Neural cell (in vitro differentiated cells): Measurements from ENCODE around the gene GRM1. TPM values are rescaled to one million over a fixed set of nuclear protein-coding genes. Genes with fewer than 3 reads are reported as not detected.

ENCODE experiments used
- H2AFZ ChIP-seq: fragments of 200-600, 300-800 bp; sonication (generic), shearing (Covaris generic); 2 replicates; pipeline ENCODE4 v1.6.0; 2014; ENCODE audit warnings: low read depth, mild to moderate bottlenecking, antibody characterized with exemption, low read length, moderate library complexity
- H3F3A ChIP-seq: fragments of 200-600 bp; shearing (Covaris generic); 2 replicates; pipeline ENCODE4 v1.6.1; 2016; ENCODE audit warnings: mild to moderate bottlenecking, moderate library complexity, mixed read lengths, antibody characterized with exemption, low read length; ENCODE audit not compliant: insufficient read depth, poor library complexity, severe bottlenecking
- H3K27ac ChIP-seq: fragments of 200-600, 300-800 bp; sonication (generic), shearing (Covaris generic); 2 replicates; pipeline ENCODE4 v1.5.1; 2014; ENCODE audit warnings: mild to moderate bottlenecking, low read length, moderate library complexity
- H3K27me3 ChIP-seq: fragments of 300-800, 200-600 bp; sonication (generic), shearing (Covaris generic); 2 replicates; pipeline ENCODE4 v1.6.0; 2014; ENCODE audit warnings: mild to moderate bottlenecking, low read depth, low read length, moderate library complexity; ENCODE audit not compliant: insufficient read depth
- H3K36me3 ChIP-seq: fragments of 300-800, 200-600 bp; sonication (generic), shearing (Covaris generic); 2 replicates; pipeline ENCODE4 v1.5.1; 2014; ENCODE audit warnings: mild to moderate bottlenecking, antibody characterized with exemption, low read length, moderate library complexity; ENCODE audit not compliant: insufficient read depth
- H3K4me2 ChIP-seq: fragments of 300-800, 200-600 bp; sonication (generic), shearing (Covaris generic); 2 replicates; pipeline ENCODE4 v1.6.0; 2014; ENCODE audit warnings: mild to moderate bottlenecking, low read length
- H3K4me3 ChIP-seq: fragments of 300-800, 200-600 bp; sonication (generic), shearing (Covaris generic); 2 replicates; pipeline ENCODE4 v1.5.1; 2014; ENCODE audit warnings: mild to moderate bottlenecking, low read length, moderate library complexity
- H3K79me2 ChIP-seq: fragments of 200-600 bp; shearing (Covaris generic); replicated peaks from 2 replicates; pipeline ENCODE4 v1.6.0; 2014; ENCODE audit warnings: mild to moderate bottlenecking, low read length, moderate library complexity; ENCODE audit not compliant: insufficient read depth
- H3K9ac ChIP-seq: fragments of 300-800, 200-600 bp; sonication (generic), shearing (Covaris generic); 2 replicates; pipeline ENCODE4 v1.6.1; 2016; ENCODE audit warnings: mild to moderate bottlenecking, low read length, mixed read lengths
- H3K9me2 ChIP-seq: fragments of 200-600 bp; shearing (Covaris generic); 2 replicates; pipeline ENCODE4 v1.6.1; 2016; ENCODE audit warnings: mild to moderate bottlenecking, low read length, mixed read lengths; ENCODE audit not compliant: insufficient read depth
- H3K9me3 ChIP-seq: fragments of 200-600, 300-800 bp; sonication (generic), shearing (Covaris generic); 2 replicates; pipeline ENCODE4 v1.6.1; 2016; ENCODE audit warnings: mild to moderate bottlenecking, mixed run types, low read length, moderate library complexity, mixed read lengths
- H4K20me1 ChIP-seq: fragments of 200-600 bp; shearing (Covaris generic); 2 replicates; pipeline ENCODE4 v1.6.1; 2016; ENCODE audit warnings: mild to moderate bottlenecking, mixed run types; ENCODE audit not compliant: insufficient read depth
- CTCF ChIP-seq: fragments of 450-650 bp; IDR thresholded peaks from 2 replicates; pipeline ENCODE4 v1.5.1; 2014; ENCODE audit warnings: antibody characterized with exemption, mild to moderate bottlenecking, moderate library complexity; ENCODE audit not compliant: poor library complexity, severe bottlenecking
- EP300 ChIP-seq: fragments of 450-650 bp; conservative IDR thresholded peaks from 2 replicates; pipeline ENCODE4 v1.6.1; 2014; ENCODE audit warnings: antibody characterized with exemption, mild to moderate bottlenecking, moderate library complexity; ENCODE audit not compliant: poor library complexity, severe bottlenecking
- EZH2 ChIP-seq: fragments of 200-600, 300-800 bp; shearing (Covaris generic), sonication (generic); IDR thresholded peaks from 2 replicates; pipeline ENCODE4 v1.6.1; 2014; ENCODE audit warnings: antibody characterized with exemption, low read length, borderline replicate concordance, mild to moderate bottlenecking; ENCODE audit not compliant: insufficient read depth, poor library complexity, severe bottlenecking
- MXI1 ChIP-seq: fragments of 450-650 bp; conservative IDR thresholded peaks from 2 replicates; pipeline ENCODE4 v1.6.1; 2014; ENCODE audit warnings: antibody characterized with exemption, mild to moderate bottlenecking; ENCODE audit not compliant: poor library complexity, severe bottlenecking
- POLR2AphosphoS5 ChIP-seq: IDR thresholded peaks from 2 replicates; pipeline ENCODE4 v1.6.1; 2012
- RAD21 ChIP-seq: fragments of 450-650 bp; conservative IDR thresholded peaks from 2 replicates; pipeline ENCODE4 v1.6.1; 2014; ENCODE audit warnings: antibody characterized with exemption, mild to moderate bottlenecking, moderate library complexity
- REST ChIP-seq: IDR thresholded peaks from 2 replicates; pipeline ENCODE4 v1.6.1; 2012; ENCODE audit warnings: borderline replicate concordance
- SMC3 ChIP-seq: fragments of 450-650 bp; conservative IDR thresholded peaks from 2 replicates; pipeline ENCODE4 v1.6.1; 2014; ENCODE audit warnings: antibody characterized with exemption, mild to moderate bottlenecking, moderate library complexity; ENCODE audit not compliant: poor library complexity
- TAF1 ChIP-seq: IDR thresholded peaks from 2 replicates; pipeline ENCODE4 v1.6.1; 2012; ENCODE audit warnings: low read depth
- polyA plus RNA-seq: library from polyadenylated mRNA; depleted of rRNA; stranded (reverse); fragments of >200 nt; gene quantifications from 2 replicates; pipeline ENCODE4 v1.2.3, GENCODE V29; 2014

Gene GRM1
- polyA plus RNA-seq, 1 donor from 2014 or later, result 2.9 TPM

- H3K9me3 ChIP-seq, result no peaks in the 10 kb centered on the region
- H3K9me2 ChIP-seq, result no peaks in the 10 kb centered on the region
- no peak overlapping the region for H3K4me2 ChIP-seq
- H2AFZ ChIP-seq, result no peak overlapping the region
- no peaks in the 10 kb centered on the region for H3F3A ChIP-seq
- H4K20me1 ChIP-seq, result no peaks in the 10 kb centered on the region
- H3K9ac ChIP-seq, result no peak overlapping the region
- H3K4me3 ChIP-seq, result no peak overlapping the region
- no peak overlapping the region for H3K27ac ChIP-seq
- H3K79me2 ChIP-seq, result no peaks in the 10 kb centered on the region
- H3K27me3 ChIP-seq, result no peaks in the 10 kb centered on the region
- TF ChIP-seq EZH2 (no peak), MXI1 (no peak), SMC3 (no peak), TAF1 (no peak), EP300 (no peak), REST (no peak), RAD21 (no peak), POLR2AphosphoS5 (no peak), CTCF (no peak)
- no peaks in the 10 kb centered on the region for H3K36me3 ChIP-seq
Measured at GRCh38 chr6:146047371-146047770, 18.5 kb downstream of the GRM1 start.

GRCh38 chr6:146050168-146050567 is 21.3 kb downstream of the GRM1 start:
- no peak overlapping the region for H3K4me3 ChIP-seq
- no peaks in the 10 kb centered on the region for H3K36me3 ChIP-seq
- no peak for TF ChIP-seq RAD21
- TF ChIP-seq EZH2, result no peak
- no peak for TF ChIP-seq SMC3
- TF ChIP-seq EP300, result no peak
- TF ChIP-seq CTCF, result no peak
- no peak for TF ChIP-seq TAF1
- TF ChIP-seq MXI1, result no peak
- TF ChIP-seq POLR2AphosphoS5, result no peak
- TF ChIP-seq REST, result no peak
- no peak overlapping the region for H3K9ac ChIP-seq
- no peaks in the 10 kb centered on the region for H3F3A ChIP-seq
- H3K4me2 ChIP-seq, result no peak overlapping the region
- H3K27ac ChIP-seq, result no peak overlapping the region
- H3K9me2 ChIP-seq, result no peaks in the 10 kb centered on the region
- no peaks in the 10 kb centered on the region for H4K20me1 ChIP-seq
- H3K9me3 ChIP-seq, result no peaks in the 10 kb centered on the region
- no peaks in the 10 kb centered on the region for H3K79me2 ChIP-seq
- H3K27me3 ChIP-seq, result no peaks in the 10 kb centered on the region
- no peak overlapping the region for H2AFZ ChIP-seq
